IMR-90 (cell line): Measurements from ENCODE around the gene SARDH. TPM values are rescaled to one million over a fixed set of nuclear protein-coding genes. Genes with fewer than 3 reads are reported as not detected.

ENCODE experiments used
- ATAC-seq: fragments of 200-7000 bp; cut with Tn5 transposase; 2 replicates; pipeline ENCODE4 v1.9.1; 2020; ENCODE audit warnings: low read depth, mild to moderate bottlenecking, moderate library complexity
- BruUV-seq: library from RNA; stranded (reverse); fragments of 400-500 nt; replicated peaks from 2 replicates; lab custom pipeline; 2021; lab: Mats Ljungman, UMichigan
- CTCF ChIA-PET: fragments of 300-600 bp; formaldehyde crosslinking; extraction: SDS; loops from one replicate; lab custom pipeline; 2021; ENCODE audit warnings: antibody characterized with exemption; lab: Yijun Ruan, JAX
- POLR2A ChIA-PET: fragments of 300-600 bp; sonication (Branson Sonifier 250); formaldehyde crosslinking; loops from one replicate; lab custom pipeline; 2022; ENCODE audit warnings: antibody characterized with exemption; ENCODE audit not compliant: unreplicated experiment; lab: Charles Lee
- DNase-seq: peaks from one replicate; pipeline ENCODE4 v3.0.0; 2013
- H2AFZ ChIP-seq: replicated peaks from 2 replicates; pipeline ENCODE3; 2013; ENCODE audit warnings: low read length, mild to moderate bottlenecking; ENCODE audit not compliant: poor library complexity
- H2AK5ac ChIP-seq: 2 replicates; pipeline ENCODE4 v1.6.1; 2013; ENCODE audit warnings: low read depth, low read length, inconsistent platforms
- H2AK9ac ChIP-seq: replicated peaks from 2 replicates; pipeline ENCODE3; 2013; ENCODE audit warnings: mild to moderate bottlenecking, low read depth, low read length, moderate library complexity; ENCODE audit not compliant: poor library complexity
- H2BK120ac ChIP-seq: 2 replicates; pipeline ENCODE4 v1.6.1; 2013; ENCODE audit warnings: low read depth, low read length, inconsistent platforms
- H2BK15ac ChIP-seq: 3 replicates; pipeline ENCODE4 v1.6.1; 2013; ENCODE audit warnings: low read depth, low read length, inconsistent platforms
- H2BK20ac ChIP-seq: 2 replicates; pipeline ENCODE4 v1.6.1; 2013; ENCODE audit warnings: low read depth, mild to moderate bottlenecking, inconsistent platforms, low read length, moderate library complexity
- H2BK5ac ChIP-seq: 2 replicates; pipeline ENCODE4 v1.6.1; 2013; ENCODE audit warnings: mild to moderate bottlenecking, low read depth, low read length, inconsistent platforms; ENCODE audit not compliant: poor library complexity, severe bottlenecking
- H3K14ac ChIP-seq: replicated peaks from 2 replicates; pipeline ENCODE4 v1.6.1; 2013; ENCODE audit warnings: low read depth, low read length, inconsistent platforms
- H3K18ac ChIP-seq: 2 replicates; pipeline ENCODE4 v1.6.1; 2013; ENCODE audit warnings: low read depth, low read length, control low read depth
- H3K23ac ChIP-seq: 2 replicates; pipeline ENCODE4 v1.6.1; 2013; ENCODE audit warnings: low read depth, low read length, inconsistent platforms
- H3K27ac ChIP-seq: 2 replicates; pipeline ENCODE4 v1.5.1; 2013; ENCODE audit warnings: mild to moderate bottlenecking, control low read depth, low read length; ENCODE audit not compliant: insufficient read depth
- H3K27me3 ChIP-seq: 2 replicates; pipeline ENCODE4 v1.6.1; 2013; ENCODE audit warnings: low read length; ENCODE audit not compliant: control insufficient read depth, insufficient read depth
- H3K36me3 ChIP-seq: 2 replicates; pipeline ENCODE4 v1.6.1; 2013; ENCODE audit warnings: low read length, mixed read lengths; ENCODE audit not compliant: control insufficient read depth, insufficient read depth
- H3K4ac ChIP-seq: 2 replicates; pipeline ENCODE4 v1.6.1; 2013; ENCODE audit warnings: low read depth, low read length, inconsistent platforms
- H3K4me1 ChIP-seq: 2 replicates; pipeline ENCODE4 v1.6.1; 2013; ENCODE audit warnings: low read length, mixed read lengths; ENCODE audit not compliant: control insufficient read depth, insufficient read depth
- H3K4me2 ChIP-seq: 2 replicates; pipeline ENCODE4 v1.6.1; 2013; ENCODE audit warnings: low read depth, mild to moderate bottlenecking, control low read depth, low read length, moderate library complexity
- H3K4me3 ChIP-seq: 2 replicates; pipeline ENCODE4 v1.5.1; 2013; ENCODE audit warnings: low read depth, mild to moderate bottlenecking, control low read depth, low read length, moderate library complexity; ENCODE audit not compliant: insufficient read depth
- H3K56ac ChIP-seq: 2 replicates; pipeline ENCODE4 v1.6.1; 2013; ENCODE audit warnings: low read length, inconsistent platforms; ENCODE audit not compliant: insufficient read depth; ENCODE audit errors: extremely low read depth
- H3K79me1 ChIP-seq, 2 experiments: 2 replicates each; pipeline ENCODE4 v1.6.1; 2013; ENCODE audit warnings: low read length in 2 of 2, inconsistent platforms in 1 of 2, low read depth in 1 of 2
- H3K9ac ChIP-seq: 2 replicates; pipeline ENCODE4 v1.6.1; 2013; ENCODE audit warnings: low read depth, low read length, control low read depth
- H3K9me1 ChIP-seq: 2 replicates; pipeline ENCODE4 v1.6.1; 2013; ENCODE audit warnings: low read length, inconsistent platforms; ENCODE audit not compliant: insufficient read depth
- H3K9me3 ChIP-seq: 2 replicates; pipeline ENCODE4 v1.6.1; 2013; ENCODE audit warnings: low read length; ENCODE audit not compliant: control insufficient read depth, insufficient read depth
- H4K20me1 ChIP-seq: 2 replicates; pipeline ENCODE4 v1.6.1; 2013; ENCODE audit warnings: low read length, inconsistent platforms; ENCODE audit not compliant: insufficient read depth
- H4K5ac ChIP-seq: 2 replicates; pipeline ENCODE4 v1.6.1; 2013; ENCODE audit warnings: mild to moderate bottlenecking, low read depth, low read length, control low read depth
- H4K8ac ChIP-seq, 2 experiments: 2 replicates each; pipeline ENCODE4 v1.6.1; 2013; ENCODE audit warnings: low read depth in 2 of 2, low read length in 2 of 2, control low read depth in 1 of 2, inconsistent platforms in 1 of 2
- H4K91ac ChIP-seq: 2 replicates; pipeline ENCODE4 v1.6.1; 2013; ENCODE audit warnings: low read depth, low read length, inconsistent platforms; ENCODE audit not compliant: insufficient read depth
- BHLHE40 ChIP-seq: fragments of 150-350 bp; IDR thresholded peaks from 2 replicates; pipeline ENCODE4 v1.6.1; 2016; ENCODE audit warnings: mild to moderate bottlenecking, low read depth, low read length
- CEBPB ChIP-seq: IDR thresholded peaks from 2 replicates; pipeline ENCODE4 v1.6.1; 2012; ENCODE audit warnings: low read depth, low read length, improper control_type of control experiment
- CHD1 ChIP-seq: IDR thresholded peaks from 2 replicates; pipeline ENCODE4 v1.6.1; 2012; ENCODE audit warnings: low read depth, low read length, improper control_type of control experiment
- FOS ChIP-seq: fragments of 150-350 bp; IDR thresholded peaks from 2 replicates; pipeline ENCODE4 v1.6.1; 2016; ENCODE audit warnings: low read depth, low read length
- MAFK ChIP-seq: IDR thresholded peaks from 2 replicates; pipeline ENCODE4 v1.6.1; 2012; ENCODE audit warnings: low read depth, low read length, improper control_type of control experiment
- MAZ ChIP-seq: IDR thresholded peaks from 2 replicates; pipeline ENCODE4 v1.6.1; 2012; ENCODE audit warnings: low read depth, mild to moderate bottlenecking, low read length, improper control_type of control experiment, moderate library complexity, borderline replicate concordance
- NFE2L2 ChIP-seq: fragments of 150-350 bp; IDR thresholded peaks from 2 replicates; pipeline ENCODE4 v1.6.1; 2016; ENCODE audit warnings: low read depth, mild to moderate bottlenecking, low read length
- POLR2A ChIP-seq: IDR thresholded peaks from 2 replicates; pipeline ENCODE4 v1.6.1; 2012; ENCODE audit warnings: mild to moderate bottlenecking, low read depth, low read length
- RAD21 ChIP-seq: IDR thresholded peaks from 2 replicates; pipeline ENCODE4 v1.6.1; 2012; ENCODE audit warnings: low read length, improper control_type of control experiment
- RCOR1 ChIP-seq: IDR thresholded peaks from 2 replicates; pipeline ENCODE4 v1.6.1; 2012; ENCODE audit warnings: mild to moderate bottlenecking, low read length, improper control_type of control experiment; ENCODE audit not compliant: insufficient replicate concordance
- RFX5 ChIP-seq: IDR thresholded peaks from 2 replicates; pipeline ENCODE4 v1.8.0; 2012; ENCODE audit warnings: low read depth, mild to moderate bottlenecking, low read length, moderate library complexity
- SMC3 ChIP-seq: fragments of 150-350 bp; IDR thresholded peaks from 2 replicates; pipeline ENCODE4 v1.6.1; 2016; ENCODE audit warnings: low read depth, mild to moderate bottlenecking, antibody characterized with exemption, low read length, moderate library complexity
- WGBS, 2 experiments: methylation state at CpG; one replicate each; pipeline versions ENCODE4 v1.1.5 to v1.1.7; 2013; ENCODE audit warnings: missing lambda C conversion rate in 2 of 2; ENCODE audit not compliant: insufficient read length in 1 of 2; ENCODE audit errors: extremely low coverage in 2 of 2; 5-methylcytosine and 5-hydroxymethylcytosine counted together
- dilution Hi-C: fragments of 300-500 bp; cut with HindIII; formaldehyde crosslinking; loops from one replicate; pipeline ENCODE4 v1.14.3; 2018; ENCODE audit warnings: low sequenced_read_pairs; ENCODE audit not compliant: unreplicated experiment
- in situ Hi-C: fragments of 300-500 bp; cut with MboI; formaldehyde crosslinking; loops from 3 replicates; pipeline ENCODE4 v1.14.3; 2019; ENCODE audit warnings: low sequenced_read_pairs, inconsistent platforms, mixed read lengths
- intact Hi-C: fragments of 100-400 bp; cut with micrococcal nuclease; formaldehyde crosslinking; loops from 2 replicates; pipeline ENCODE4 v1.10.0; 2022
- polyA plus RNA-seq, 3 experiments: library from polyadenylated mRNA; depleted of rRNA; stranded (reverse); fragments of >200 nt; gene quantifications; 2 replicates each; pipeline ENCODE4 v1.2.3, GENCODE V29; 2012; ENCODE audit warnings: low replicate concordance in 1 of 3
- total RNA-seq: library from RNA; depleted of rRNA; stranded (reverse); fragments of >200 nt; gene quantifications from 2 replicates; pipeline ENCODE4 v1.2.3, GENCODE V29; 2012
- TF ChIP-seq, protein P1 (sequence below): fragments of 150-350 bp; IDR thresholded peaks from 2 replicates; pipeline ENCODE4 v1.6.1; 2016; ENCODE audit warnings: low read depth, mild to moderate bottlenecking, low read length, moderate library complexity, borderline replicate concordance
- TF ChIP-seq, protein P2 (sequence below): fragments of 150-350 bp; IDR thresholded peaks from 2 replicates; pipeline ENCODE4 v1.6.1; 2017; ENCODE audit warnings: mild to moderate bottlenecking, antibody characterized with exemption, low read length, low read depth
- TF ChIP-seq, protein P3 (sequence below): conservative IDR thresholded peaks from 2 replicates; pipeline ENCODE4 v1.5.1; 2012; ENCODE audit warnings: mild to moderate bottlenecking, low read depth, low read length, improper control_type of control experiment

Gene SARDH
- total and polyA plus RNA-seq, 2 of the 4 experiments (the other 2 are of a cell fraction): 5.0 to 7.5 TPM

DNA sequence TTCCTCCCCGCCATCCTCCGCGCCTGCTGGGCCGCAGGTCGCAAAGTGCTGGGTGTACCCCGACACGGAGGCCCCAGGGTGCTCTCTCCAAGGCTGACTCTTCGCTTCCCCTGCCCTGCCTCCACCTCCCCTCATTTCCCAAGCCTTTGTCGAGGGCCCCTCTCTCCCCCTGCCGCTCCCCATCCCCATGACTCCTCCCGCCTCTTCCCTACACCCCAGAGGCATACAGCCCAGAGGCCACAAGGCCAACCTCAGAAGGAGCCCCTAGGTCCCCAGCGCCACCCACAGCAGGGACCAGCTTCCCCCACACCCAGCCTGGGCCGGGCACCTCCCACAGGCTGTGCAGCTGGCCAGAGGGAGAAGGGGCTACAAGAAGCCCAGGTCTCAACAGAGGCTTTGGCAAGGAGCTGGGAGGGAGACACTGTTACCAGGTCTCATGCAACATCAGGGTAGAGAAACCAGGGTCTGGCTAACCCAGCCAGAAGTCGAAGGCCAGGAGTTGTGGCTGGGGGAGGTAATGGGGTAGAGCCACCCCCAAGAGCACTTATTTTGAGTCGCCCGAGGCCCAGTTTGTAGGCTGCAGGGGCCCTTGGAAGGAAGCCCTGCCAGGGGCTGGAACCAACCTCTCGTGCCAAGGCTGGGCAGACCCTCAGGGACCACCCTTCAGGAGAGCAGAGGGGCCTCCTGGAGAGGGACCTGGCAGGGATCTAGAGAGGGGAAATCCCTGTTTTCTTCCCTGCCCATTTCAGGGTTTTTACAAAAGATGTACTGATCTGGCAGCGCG lies 24.5 kb upstream of the SARDH start:
- H3K4me2 ChIP-seq: no peak overlapping the region
- H2BK20ac ChIP-seq: no peak overlapping the region
- no peak overlapping the region for H3K23ac ChIP-seq
- H2AK9ac ChIP-seq: no peak overlapping the region
- H3K4ac ChIP-seq: no peak overlapping the region
- ChIA-PET POLR2A (no interaction called here), CTCF (no interaction called here)
- no peak overlapping the region for H3K9ac ChIP-seq
- H3K9me3 ChIP-seq: peaks cover 4% of the 10 kb centered on the region; the same call in 1 of the 2 replicates
- H2BK15ac ChIP-seq: no peak overlapping the region
- H2BK120ac ChIP-seq: no peak overlapping the region
- H3K14ac ChIP-seq: no peak overlapping the region
- BruUV-seq: no TSS peak
- intact Hi-C loops (no loop called here), dilution Hi-C loops (no loop called here), in situ Hi-C loops (no loop called here)
- no peak overlapping the region for H2BK5ac ChIP-seq
- no peak overlapping the region for H2AFZ ChIP-seq
- TF ChIP-seq POLR2A (no peak), RCOR1 (no peak), CHD1 (no peak), MAZ (no peak), RFX5 (no peak), BHLHE40 (no peak), CEBPB (no peak), RAD21 (no peak), FOS (no peak), MAFK (no peak), NFE2L2 (no peak), SMC3 (no peak)
- TF ChIP-seq, protein P1, sequence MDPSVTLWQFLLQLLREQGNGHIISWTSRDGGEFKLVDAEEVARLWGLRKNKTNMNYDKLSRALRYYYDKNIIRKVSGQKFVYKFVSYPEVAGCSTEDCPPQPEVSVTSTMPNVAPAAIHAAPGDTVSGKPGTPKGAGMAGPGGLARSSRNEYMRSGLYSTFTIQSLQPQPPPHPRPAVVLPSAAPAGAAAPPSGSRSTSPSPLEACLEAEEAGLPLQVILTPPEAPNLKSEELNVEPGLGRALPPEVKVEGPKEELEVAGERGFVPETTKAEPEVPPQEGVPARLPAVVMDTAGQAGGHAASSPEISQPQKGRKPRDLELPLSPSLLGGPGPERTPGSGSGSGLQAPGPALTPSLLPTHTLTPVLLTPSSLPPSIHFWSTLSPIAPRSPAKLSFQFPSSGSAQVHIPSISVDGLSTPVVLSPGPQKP: no peak
- TF ChIP-seq, protein P2, sequence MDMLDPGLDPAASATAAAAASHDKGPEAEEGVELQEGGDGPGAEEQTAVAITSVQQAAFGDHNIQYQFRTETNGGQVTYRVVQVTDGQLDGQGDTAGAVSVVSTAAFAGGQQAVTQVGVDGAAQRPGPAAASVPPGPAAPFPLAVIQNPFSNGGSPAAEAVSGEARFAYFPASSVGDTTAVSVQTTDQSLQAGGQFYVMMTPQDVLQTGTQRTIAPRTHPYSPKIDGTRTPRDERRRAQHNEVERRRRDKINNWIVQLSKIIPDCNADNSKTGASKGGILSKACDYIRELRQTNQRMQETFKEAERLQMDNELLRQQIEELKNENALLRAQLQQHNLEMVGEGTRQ: no peak
- TF ChIP-seq, protein P3, sequence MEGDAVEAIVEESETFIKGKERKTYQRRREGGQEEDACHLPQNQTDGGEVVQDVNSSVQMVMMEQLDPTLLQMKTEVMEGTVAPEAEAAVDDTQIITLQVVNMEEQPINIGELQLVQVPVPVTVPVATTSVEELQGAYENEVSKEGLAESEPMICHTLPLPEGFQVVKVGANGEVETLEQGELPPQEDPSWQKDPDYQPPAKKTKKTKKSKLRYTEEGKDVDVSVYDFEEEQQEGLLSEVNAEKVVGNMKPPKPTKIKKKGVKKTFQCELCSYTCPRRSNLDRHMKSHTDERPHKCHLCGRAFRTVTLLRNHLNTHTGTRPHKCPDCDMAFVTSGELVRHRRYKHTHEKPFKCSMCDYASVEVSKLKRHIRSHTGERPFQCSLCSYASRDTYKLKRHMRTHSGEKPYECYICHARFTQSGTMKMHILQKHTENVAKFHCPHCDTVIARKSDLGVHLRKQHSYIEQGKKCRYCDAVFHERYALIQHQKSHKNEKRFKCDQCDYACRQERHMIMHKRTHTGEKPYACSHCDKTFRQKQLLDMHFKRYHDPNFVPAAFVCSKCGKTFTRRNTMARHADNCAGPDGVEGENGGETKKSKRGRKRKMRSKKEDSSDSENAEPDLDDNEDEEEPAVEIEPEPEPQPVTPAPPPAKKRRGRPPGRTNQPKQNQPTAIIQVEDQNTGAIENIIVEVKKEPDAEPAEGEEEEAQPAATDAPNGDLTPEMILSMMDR: no peak
- no peak overlapping the region for H4K8ac ChIP-seq
- peaks cover 13% of the 10 kb centered on the region; the same call in 1 of the 2 replicates for H3K36me3 ChIP-seq
- H4K5ac ChIP-seq: no peak overlapping the region
- no peak overlapping the region for H3K18ac ChIP-seq
- H4K91ac ChIP-seq: no peak overlapping the region
- no peak overlapping the region for H3K4me3 ChIP-seq
- H4K20me1 ChIP-seq: no peaks in the 10 kb centered on the region
- 91% methylated on average over 12 of the region's 19 CpGs; no CpG with 5 or more reads in 1 of the 2 experiments for WGBS, 2 experiments
- H2AK5ac ChIP-seq: no peak overlapping the region
- H3K27ac ChIP-seq: no peak overlapping the region
- peaks cover 7% of the 10 kb centered on the region for H3K9me1 ChIP-seq
- peaks cover 3% of the 10 kb centered on the region for H3K4me1 ChIP-seq
- no peak overlapping the region for H3K56ac ChIP-seq
- no peaks in the 10 kb centered on the region for H3K27me3 ChIP-seq
- 0 out of 4 replicates have a peak, but pooled peaks cover 0 to 3% of the 10 kb centered on the region in 2 experiments for H3K79me1 ChIP-seq
- DNase-seq: no peak
- ATAC-seq: no peak
